EH (cell line): ENCODE data around the gene CA10.

Experiments
- DNase-seq: peaks from one replicate; pipeline ENCODE4 v3.0.0-alpha.2; 2015; ENCODE audit warnings: low read depth

Gene CA10

GRCh38 chr17:52145476-52145875 lies 13.0 kb downstream of the CA10 start:
- no peak for DNase-seq

GRCh38 chr17:52143542-52143941 lies 15.0 kb downstream of the CA10 start:
- no peak for DNase-seq

GRCh38 chr17:52140601-52141000 lies 17.9 kb downstream of the CA10 start:
- no peak for DNase-seq

GRCh38 chr17:52138752-52139151 lies 19.8 kb downstream of the CA10 start:
- DNase-seq, result no peak

GRCh38 chr17:52138350-52138749 lies 20.2 kb downstream of the CA10 start:
- no peak for DNase-seq

GRCh38 chr17:52136166-52136565 lies 22.3 kb downstream of the CA10 start:
- no peak for DNase-seq

- DNase-seq, result no peak
Observed at GRCh38 chr17:52134641-52135040, 23.9 kb downstream of the CA10 start.

- DNase-seq, result no peak
Observed at GRCh38 chr17:52128721-52129120, 29.8 kb downstream of the CA10 start.

- no peak for DNase-seq
Observed at GRCh38 chr17:52124993-52125392, 33.5 kb downstream of the CA10 start.

GRCh38 chr17:52124561-52124960 lies 34.0 kb downstream of the CA10 start:
- no peak for DNase-seq

- no peak for DNase-seq
Observed at GRCh38 chr17:52120465-52120864, 38.0 kb downstream of the CA10 start.

GRCh38 chr17:52110923-52111581 lies 47.5 kb downstream of the CA10 start:
- no peak for DNase-seq

GRCh38 chr17:52106638-52107261 lies 51.8 kb downstream of the CA10 start:
- peak; percentile 27 for DNase-seq

GRCh38 chr17:52106072-52106471 lies 52.4 kb downstream of the CA10 start:
- DNase-seq, result no peak

- no peak for DNase-seq
Observed at GRCh38 chr17:52105591-52105990, 52.9 kb downstream of the CA10 start.

GRCh38 chr17:52096056-52096455 lies 62.5 kb downstream of the CA10 start:
- DNase-seq, result no peak

- no peak for DNase-seq
Observed at GRCh38 chr17:52084176-52084575, 74.3 kb downstream of the CA10 start.

GRCh38 chr17:52079496-52079895 lies 79.0 kb downstream of the CA10 start:
- DNase-seq, result no peak

- DNase-seq, result no peak
Observed at GRCh38 chr17:52071712-52072111, 86.8 kb downstream of the CA10 start.

GRCh38 chr17:52064791-52065211 lies 93.7 kb downstream of the CA10 start:
- peak; percentile 33 for DNase-seq

GRCh38 chr17:52049496-52049895 lies 109.0 kb downstream of the CA10 start:
- no peak for DNase-seq

GRCh38 chr17:52049051-52049450 lies 109.5 kb downstream of the CA10 start:
- no peak for DNase-seq

- DNase-seq, result no peak
Observed at GRCh38 chr17:52048137-52048898, 110.2 kb downstream of the CA10 start.
